Stomach (tissue), 9 donors: Measurements from ENCODE around the gene P3H4. TPM values are rescaled to one million over a fixed set of nuclear protein-coding genes. Genes with fewer than 3 reads are reported as not detected.

Experiments
- DNase-seq, 2 donors: peaks; one replicate each; pipeline versions ENCODE4 v3.0.0 to v3.0.0-alpha.2; 2013 to 2019
- H3K27ac ChIP-seq, 5 donors: fragments of 200-600 bp in 4 of 5; sonication (generic) in 4 of 5; one replicate each; pipeline ENCODE4 v1.5.1; 2013 to 2019; ENCODE audit warnings: mild to moderate bottlenecking in 1 of 5, moderate library complexity in 1 of 5
- H3K27me3 ChIP-seq, 3 donors: fragments of 200-600 bp; sonication (generic); one replicate each; pipeline ENCODE4 v1.5.1; 2017 to 2019; ENCODE audit warnings: mixed run types in 1 of 3
- H3K36me3 ChIP-seq, 4 donors: fragments of 200-600 bp; sonication (generic); 1 replicate in 3 of 4; 2 replicates in 1 of 4; pipeline ENCODE4 v1.5.1; 2016 to 2019
- H3K4me1 ChIP-seq, 4 donors: fragments of 200-600 bp; sonication (generic); one replicate each; pipeline ENCODE4 v1.5.1; 2016 to 2019
- H3K4me3 ChIP-seq, 4 donors: fragments of 200-600 bp; sonication (generic) in 3 of 4; one replicate each; pipeline ENCODE4 v1.5.1; 2016 to 2019; ENCODE audit warnings: mild to moderate bottlenecking in 1 of 4
- H3K9me3 ChIP-seq, 4 donors: fragments of 200-600 bp; sonication (generic); one replicate each; pipeline ENCODE4 v1.5.1; 2016 to 2019
- CTCF ChIP-seq, 7 experiments: fragments of 450-650 bp in 4 of 7; fragments of 200-600 bp in 3 of 7; sonication (generic) in 3 of 7; IDR thresholded peaks; one replicate each; pipeline ENCODE4 v1.5.1; 2016 to 2019; ENCODE audit warnings: antibody characterized with exemption in 7 of 7, control low read depth in 2 of 7, mild to moderate bottlenecking in 1 of 7
- EP300 ChIP-seq: sonication (generic); formaldehyde crosslinking; IDR thresholded peaks from one replicate; pipeline ENCODE4 v1.6.1; 2017; ENCODE audit warnings: antibody characterized with exemption
- POLR2A ChIP-seq, 4 donors: fragments of 450-650 bp; IDR thresholded peaks; one replicate each; pipeline ENCODE4 v1.6.1; 2016; ENCODE audit warnings: antibody characterized with exemption in 4 of 4, control low read depth in 2 of 4, mild to moderate bottlenecking in 1 of 4, moderate library complexity in 1 of 4
- POLR2AphosphoS5 ChIP-seq, 3 donors: sonication (generic); formaldehyde crosslinking; IDR thresholded peaks; one replicate each; pipeline ENCODE4 v1.6.1; 2016; ENCODE audit warnings: antibody characterized with exemption in 3 of 3
- WGBS, 5 donors: extraction: QIAGEN DNeasy Blood & Tissue Kit in 3 of 5; methylation state at CpG; one replicate each; pipeline versions ENCODE4 v1.1.5 to v1.1.7; 2013 to 2018; 5-methylcytosine and 5-hydroxymethylcytosine counted together
- intact Hi-C: fragments of 100-400 bp; cut with DNase I; formaldehyde crosslinking; loops from one replicate; pipeline ENCODE4 v1.15.1; 2023; ENCODE audit warnings: low total_unique reads
- polyA plus RNA-seq, 3 donors: library from polyadenylated mRNA; stranded (reverse); fragments of 200-250 nt; gene quantifications; one replicate each; pipeline ENCODE4 v1.2.3, GENCODE V29; 2013
- total RNA-seq, 5 donors: library from RNA; depleted of rRNA; stranded (reverse); fragments of >200 nt; gene quantifications; one replicate each; pipeline versions ENCODE4 v1.1.0 to v1.2.3, GENCODE V29; 2014 to 2016
- donor health status: healthy with polysubstance abuse.
- donor health status: Bipolar disorder and iron deficiency.
- donor health status: healthy.

P3H4 gene
- total and polyA plus RNA-seq, 8 donors = 4.0 to 64.6 (median 7.6) TPM

GRCh38 chr17:41801374-41802271 is 10.1 kb downstream of the P3H4 start:
- H3K36me3 ChIP-seq = peaks cover 0 to 20% (median 7%) of the 10 kb centered on the region in 4 donors
- intact Hi-C loops = loop anchor here (5.0 kb wide), 1 partner anchor 64 kb away; no protein-coding TSS in a partner anchor
- no peaks in the 10 kb centered on the region for H3K9me3 ChIP-seq
- TF ChIP-seq POLR2A (IDR thresholded peaks at IDR 0.05) (no peak), POLR2AphosphoS5 (IDR thresholded peaks at IDR 0.05) (peak in 1 of 3 donors; percentile 69), CTCF (IDR thresholded peaks at IDR 0.05) (peak in 6 of 7 experiments; percentile 59 to 98 (median 96)), EP300 (no peak)
- DNase-seq = peak; percentile 89 to 93
- peaks cover 8 to 19% (median 12%) of the 10 kb centered on the region in 4 donors for H3K4me1 ChIP-seq
- 8 to 11% (median 10%) methylated on average over 10 to 14 of the region's 14 CpGs for WGBS, 5 donors
- peak overlapping the region in 4 of 5 donors; percentile 23 to 72 (median 40) for H3K27ac ChIP-seq
- H3K27me3 ChIP-seq = no peaks in the 10 kb centered on the region
- peak overlapping the region in 1 of 4 donors; percentile 14 for H3K4me3 ChIP-seq

GRCh38 chr17:41800601-41801373 is 11.0 kb downstream of the P3H4 start:
- Histone ChIP-seq H3K27ac (peak overlapping the region in 4 of 5 donors; percentile 23 to 72 (median 40)), H3K36me3 (peaks cover 0 to 13% (median 4%) of the 10 kb centered on the region in 4 donors), H3K9me3 (no peaks in the 10 kb centered on the region), H3K4me1 (peaks cover 8 to 19% (median 12%) of the 10 kb centered on the region in 4 donors), H3K27me3 (no peaks in the 10 kb centered on the region), H3K4me3 (no peak overlapping the region)
- TF ChIP-seq POLR2AphosphoS5 (IDR thresholded peaks at IDR 0.05) = peak in 2 of 3 donors; percentile 10 to 34
- TF ChIP-seq POLR2A (IDR thresholded peaks at IDR 0.05) = no peak
- TF ChIP-seq EP300 = no peak
- no peak for TF ChIP-seq CTCF (IDR thresholded peaks at IDR 0.05)
- DNase-seq = peak; percentile 65 to 95
- intact Hi-C loops = loop anchor here (5.0 kb wide), 1 partner anchor 63 kb away; no protein-coding TSS in a partner anchor
- WGBS, 5 donors = 26 to 41% (median 35%) methylated on average over 16 to 18 of the region's 18 CpGs

- Histone ChIP-seq H3K36me3 (peaks cover 0 to 13% (median 2%) of the 10 kb centered on the region in 4 donors), H3K4me1 (peaks cover 10 to 19% (median 13%) of the 10 kb centered on the region in 4 donors), H3K27ac (peak overlapping the region in 1 of 5 donors; percentile 72), H3K9me3 (no peaks in the 10 kb centered on the region), H3K4me3 (no peak overlapping the region), H3K27me3 (no peaks in the 10 kb centered on the region)
- TF ChIP-seq POLR2AphosphoS5 (IDR thresholded peaks at IDR 0.05) = no peak
- TF ChIP-seq EP300 = no peak
- TF ChIP-seq CTCF (IDR thresholded peaks at IDR 0.05) = no peak
- no peak for TF ChIP-seq POLR2A (IDR thresholded peaks at IDR 0.05)
- intact Hi-C loops = no loop called here
- 71 to 86% (median 83%) methylated on average over 8 of the region's 8 CpGs for WGBS, 5 donors
- DNase-seq = peak in 1 of 2 donors; percentile 55
These were observed 12.4 kb downstream of the P3H4 start for GRCh38 chr17:41799366-41799765.

GRCh38 chr17:41797377-41797776 is 14.4 kb downstream of the P3H4 start:
- Histone ChIP-seq H3K27ac (no peak overlapping the region), H3K4me3 (no peak overlapping the region), H3K4me1 (peaks cover 30 to 38% (median 32%) of the 10 kb centered on the region in 4 donors), H3K9me3 (no peaks in the 10 kb centered on the region), H3K27me3 (no peaks in the 10 kb centered on the region), H3K36me3 (peaks cover 0 to 6% (median under 1%) of the 10 kb centered on the region in 4 donors)
- intact Hi-C loops = no loop called here
- TF ChIP-seq POLR2A (IDR thresholded peaks at IDR 0.05) (no peak), CTCF (IDR thresholded peaks at IDR 0.05) (no peak), EP300 (no peak), POLR2AphosphoS5 (IDR thresholded peaks at IDR 0.05) (no peak)
- DNase-seq = peak in 1 of 2 donors; percentile 4
- WGBS, 5 donors = 90 to 98% (median 93%) methylated on average over 3 of the region's 3 CpGs
